T-helper 9 cell (primary cell): ENCODE data around the gene TGIF2.
"Not testable (repeated sequence)": the region's sequence is repeated elsewhere in the genome, so short reads cannot be mapped to it uniquely, and the experiment has no call there.

ENCODE experiments used
- DNase-seq: peaks from one replicate; pipeline ENCODE4 v3.0.0-alpha.2; 2020

The TGIF2 gene

GRCh38 chr20:36579996-36580545 is 6.7 kb downstream of the TGIF2 start:
- DNase-seq, result no peak

DNA sequence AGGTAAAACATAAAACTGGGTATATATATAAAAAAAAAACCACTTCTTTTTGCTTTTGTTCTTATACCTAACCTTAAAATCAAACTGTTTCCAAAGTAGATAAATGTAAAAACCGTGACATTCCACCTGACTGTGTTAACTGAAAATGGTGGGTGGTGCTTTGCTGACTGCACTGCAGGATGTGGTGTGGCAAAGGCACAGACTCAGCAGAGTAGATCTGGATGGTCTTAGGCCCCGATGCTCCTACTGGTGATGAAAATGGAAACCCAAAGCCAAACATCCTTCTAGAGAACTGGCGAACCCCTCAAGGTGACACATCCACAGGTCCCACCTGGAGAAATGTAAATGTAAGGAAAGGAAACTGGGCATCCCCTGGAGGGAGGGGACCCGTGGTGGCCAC is 8.9 kb downstream of the TGIF2 start:
- DNase-seq, result no peak

GRCh38 chr20:36582821-36583220 is 9.4 kb downstream of the TGIF2 start:
- no peak for DNase-seq

- DNase-seq, result no peak
Measured at GRCh38 chr20:36584018-36584481, 10.7 kb downstream of the TGIF2 start.

GRCh38 chr20:36585410-36586125 is 12.2 kb downstream of the TGIF2 start:
- no peak for DNase-seq

- DNase-seq, result no peak
Measured at GRCh38 chr20:36587388-36588070, 14.1 kb downstream of the TGIF2 start.

GRCh38 chr20:36591281-36591680 is 17.9 kb downstream of the TGIF2 start:
- no peak for DNase-seq

DNA sequence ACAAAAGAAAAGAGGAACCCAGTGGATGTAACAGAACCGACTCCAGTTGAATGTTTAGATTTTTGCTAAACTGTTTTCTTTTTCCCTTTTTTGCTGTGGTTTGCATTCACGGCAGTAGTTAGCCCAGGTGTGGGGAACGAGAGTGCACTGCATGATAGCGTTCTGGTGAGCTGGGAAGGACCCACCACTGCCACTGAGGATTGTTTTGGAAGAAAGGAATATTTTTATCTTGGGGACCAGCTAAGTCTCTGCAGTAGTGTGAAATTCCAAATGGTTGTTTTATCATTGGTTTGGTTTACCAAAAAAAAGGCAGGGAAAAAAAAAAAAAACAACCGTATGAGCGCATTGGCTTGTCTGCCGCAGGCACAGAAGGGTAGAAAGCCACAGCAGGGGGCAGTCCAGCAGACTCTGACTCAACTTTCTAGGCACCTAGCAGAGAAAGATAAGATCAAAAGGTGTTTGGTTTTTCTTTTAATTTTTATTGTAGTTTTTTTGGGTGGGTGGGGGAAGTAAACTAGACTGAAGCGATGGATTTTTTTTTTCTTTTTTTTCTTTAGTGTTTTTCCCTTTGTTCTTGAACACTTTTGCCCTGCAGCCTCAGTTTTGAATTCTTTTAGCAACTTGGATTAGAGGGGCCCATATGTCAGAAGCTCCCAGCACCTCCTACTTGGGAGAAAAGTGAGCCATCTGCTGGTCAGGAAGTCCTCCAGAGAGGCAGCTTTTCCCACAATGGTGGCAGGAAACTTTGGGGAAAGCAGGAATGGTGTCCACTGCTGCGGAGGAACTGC is 18.7 kb downstream of the TGIF2 start:
- peak; percentile 37 for DNase-seq

DNA sequence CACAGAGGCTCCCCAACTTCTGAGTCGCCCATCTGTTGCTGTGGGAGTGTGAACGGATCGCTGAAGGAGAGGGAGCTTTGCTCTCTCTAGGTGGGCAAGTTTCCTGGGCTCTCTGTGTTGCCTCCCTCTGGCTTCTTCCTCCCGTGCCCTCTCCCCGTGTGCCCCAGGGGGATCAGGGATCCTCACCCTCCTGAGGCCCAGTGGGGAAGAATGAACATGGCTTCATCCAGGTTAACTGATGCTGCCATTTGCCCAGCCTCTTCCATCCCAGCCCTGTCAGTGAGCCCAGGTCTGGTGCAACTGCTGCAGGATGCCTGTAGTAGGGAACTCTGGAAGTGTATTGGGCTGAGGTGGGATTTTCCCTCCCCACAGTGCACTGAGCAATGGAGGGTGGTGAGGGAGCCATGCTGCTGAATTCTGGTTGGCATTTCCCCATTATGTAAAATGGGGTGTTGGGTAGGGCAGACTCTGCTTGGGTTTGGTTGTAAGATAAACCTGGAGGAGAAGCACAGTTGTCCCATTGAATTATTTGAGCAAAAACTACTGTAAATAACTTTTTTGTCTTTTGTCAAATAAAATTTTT is 20.0 kb downstream of the TGIF2 start:
- DNase-seq, result no peak

DNA sequence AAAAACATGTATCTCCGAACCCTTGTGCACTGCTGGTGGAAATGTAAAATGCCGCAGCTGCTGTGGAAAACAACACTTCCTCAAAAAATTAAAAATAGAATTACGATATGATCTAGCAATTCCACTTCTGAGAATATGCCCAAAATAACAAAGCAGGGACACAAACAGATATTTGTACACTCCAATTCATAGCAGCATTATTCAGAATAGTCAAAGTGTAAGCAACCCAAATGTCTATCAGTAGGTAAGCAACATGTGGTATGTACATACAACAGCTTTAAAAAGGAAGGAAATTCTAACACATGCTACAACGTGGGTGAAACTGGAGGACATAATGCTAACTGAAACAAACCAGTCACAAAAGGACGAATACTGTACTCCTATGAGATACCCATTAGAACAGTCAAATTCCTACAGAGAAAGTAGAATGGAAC is 26.5 kb downstream of the TGIF2 start:
- no peak for DNase-seq

GRCh38 chr20:36601540-36601939 is 28.1 kb downstream of the TGIF2 start:
- no peak for DNase-seq

DNA sequence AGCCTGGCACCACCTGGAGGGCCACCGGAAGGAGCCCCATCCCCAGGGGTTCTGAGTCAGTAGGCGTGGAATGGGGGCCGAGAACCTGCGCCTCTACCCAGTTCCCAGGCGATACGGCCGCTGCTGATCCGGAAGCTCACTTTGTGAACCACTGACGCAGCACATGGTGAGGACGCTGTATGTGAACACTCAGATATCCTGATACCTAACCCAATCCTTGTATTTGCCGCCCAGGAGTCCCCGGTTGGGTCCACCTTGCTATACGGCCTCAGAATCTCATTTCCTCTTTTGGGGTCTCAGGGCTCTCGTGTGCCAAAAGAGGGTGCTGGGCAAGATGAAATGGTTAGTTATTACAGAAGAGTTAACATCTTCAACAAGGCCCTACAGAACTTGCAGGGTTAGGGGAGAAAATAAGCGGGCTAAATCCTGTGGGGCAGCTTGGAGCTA is 31.6 kb downstream of the TGIF2 start:
- DNase-seq, result peak; percentile 39

DNA sequence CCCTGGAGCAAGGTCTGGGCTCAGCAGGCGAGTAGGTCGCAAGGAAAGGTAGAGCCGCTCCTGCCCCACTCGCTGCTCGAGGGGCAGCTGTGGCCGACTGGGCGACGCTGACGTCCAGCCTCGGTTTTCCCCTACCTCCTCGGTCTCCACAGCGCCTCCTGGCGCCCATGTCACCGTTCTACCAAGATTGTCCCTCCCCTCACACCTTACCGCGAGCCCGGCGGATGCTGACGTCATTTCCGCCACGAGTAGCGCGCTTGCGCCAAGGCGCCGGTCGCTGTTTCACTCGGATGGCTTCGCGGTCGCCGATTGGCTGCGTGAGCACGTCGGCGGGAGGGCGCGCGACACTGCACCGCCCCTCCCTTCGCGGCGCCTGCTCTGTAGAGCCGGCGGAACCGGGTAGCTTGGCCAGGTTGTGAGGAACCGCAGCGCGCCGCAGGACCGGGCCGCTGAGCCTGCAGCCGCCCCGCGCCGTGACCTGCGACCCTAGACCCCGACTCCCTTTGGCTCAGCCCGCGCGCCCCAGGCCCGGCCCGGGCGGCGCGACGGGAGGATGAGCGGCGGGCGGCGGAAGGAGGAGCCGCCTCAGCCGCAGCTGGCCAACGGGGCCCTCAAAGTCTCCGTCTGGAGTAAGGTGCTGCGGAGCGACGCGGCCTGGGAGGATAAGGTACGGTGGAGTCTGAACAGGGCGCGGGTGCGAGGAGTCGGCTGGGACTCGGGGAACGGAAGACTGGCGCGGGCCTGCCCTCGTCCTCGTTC is 32.2 kb downstream of the TGIF2 start, which contains the start of gene RAB5IF:
Gene RAB5IF (plus strand): TSS at position 381 of the 759 bp plus-strand sequence. CDS start 173 bp downstream, at position 554.
- DNase-seq, result peak; percentile 99

DNA sequence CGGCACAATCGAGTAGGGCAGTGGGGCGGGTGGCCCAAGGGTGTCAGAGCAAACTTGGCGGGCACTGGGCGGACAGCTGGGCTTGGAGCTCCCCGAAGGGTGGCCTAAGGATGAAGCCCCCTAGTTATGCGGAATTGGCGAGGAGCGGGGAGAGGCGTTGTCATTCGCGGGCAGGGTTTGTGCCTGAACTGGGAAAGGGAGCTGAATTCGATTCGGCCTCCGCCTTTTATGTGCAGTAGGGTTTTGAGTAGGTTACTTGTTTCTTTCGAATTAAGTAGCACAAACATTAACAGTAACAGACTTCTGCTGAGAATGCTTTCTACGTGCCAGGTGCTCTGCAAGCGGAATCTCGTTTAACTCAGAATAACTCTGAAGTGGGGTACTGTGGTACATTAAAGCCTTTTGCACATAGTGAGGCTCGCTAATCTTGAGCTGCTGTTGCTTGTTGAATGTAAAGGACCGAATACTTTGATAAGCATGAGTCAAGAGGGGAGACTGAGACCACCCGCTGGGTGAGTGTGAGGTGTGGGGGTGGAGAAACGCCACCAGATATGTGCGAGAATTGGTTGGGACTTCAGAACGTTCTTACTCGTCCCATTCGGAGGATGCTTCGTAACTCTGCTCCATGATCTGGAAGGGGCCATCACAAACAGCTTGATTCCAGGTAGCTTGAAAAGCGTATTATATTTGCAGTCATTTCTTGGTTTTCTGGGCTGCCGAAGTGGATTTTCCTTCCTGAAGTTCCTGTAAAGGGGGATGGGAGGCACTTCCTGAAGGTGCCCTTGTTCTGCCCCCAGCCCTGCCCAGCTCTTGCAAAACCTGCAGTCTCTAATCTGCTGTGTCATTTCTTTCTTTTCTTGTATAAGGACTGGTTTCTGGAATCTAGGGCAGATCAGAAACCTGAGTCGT is 33.0 kb downstream of the TGIF2 start:
- DNase-seq, result no peak

DNA sequence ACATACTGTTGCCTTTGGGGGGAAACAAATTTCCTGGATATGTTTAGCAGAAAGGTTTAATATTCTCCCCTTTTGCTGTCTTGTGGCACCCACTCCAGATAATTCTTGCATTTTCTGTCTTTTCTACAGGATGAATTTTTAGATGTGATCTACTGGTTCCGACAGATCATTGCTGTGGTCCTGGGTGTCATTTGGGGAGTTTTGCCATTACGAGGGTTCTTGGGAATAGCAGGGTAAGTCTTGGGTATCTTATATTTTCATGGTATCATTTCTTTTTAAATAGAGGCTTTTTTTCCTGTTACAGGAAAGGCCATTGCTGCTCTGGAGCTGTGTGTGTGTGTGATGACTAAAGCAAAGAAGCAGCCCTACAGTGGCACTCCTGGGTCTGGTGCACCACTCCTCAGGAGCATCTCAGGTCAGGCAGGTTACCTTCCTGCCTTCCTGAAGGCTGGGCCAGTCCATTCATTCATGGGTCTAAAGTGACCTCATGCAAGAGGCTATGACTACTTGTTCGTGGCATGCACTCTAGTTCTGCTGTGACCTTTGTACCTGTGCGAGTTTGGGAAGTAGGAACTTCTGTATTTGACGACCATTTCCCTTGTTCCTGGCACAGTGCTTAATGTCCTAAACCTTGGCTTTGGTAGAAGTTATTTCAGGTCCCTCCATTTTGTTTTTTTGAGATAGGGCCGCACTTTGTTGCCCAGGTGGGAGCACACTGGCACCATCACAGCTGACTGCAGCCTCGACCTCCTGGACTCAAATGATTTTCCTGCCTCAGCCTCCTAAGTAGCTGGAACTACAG is 34.4 kb downstream of the TGIF2 start:
- no peak for DNase-seq

- not testable (repeated sequence) for DNase-seq
Measured at GRCh38 chr20:36608388-36608728, 35.0 kb downstream of the TGIF2 start.

DNA sequence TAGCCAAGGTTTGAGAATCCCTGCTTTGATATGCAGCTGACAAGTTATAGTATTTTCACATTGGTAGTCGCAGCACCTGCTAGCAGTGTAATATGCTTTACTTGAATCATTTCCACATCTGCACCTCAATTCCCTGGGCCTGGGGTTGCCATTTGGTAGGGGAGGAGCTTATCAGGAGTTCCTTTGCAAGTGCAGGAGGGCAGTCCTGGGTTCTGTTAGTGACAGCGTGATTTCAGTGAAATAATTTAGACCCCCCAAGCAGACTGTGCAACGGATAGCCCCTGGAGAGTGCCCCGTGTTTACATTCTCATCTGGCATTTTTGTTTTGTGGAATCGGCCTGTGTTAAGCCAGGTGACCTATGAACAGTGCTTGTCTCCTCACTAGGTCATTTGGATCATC is 38.2 kb downstream of the TGIF2 start:
- no peak for DNase-seq

DNA sequence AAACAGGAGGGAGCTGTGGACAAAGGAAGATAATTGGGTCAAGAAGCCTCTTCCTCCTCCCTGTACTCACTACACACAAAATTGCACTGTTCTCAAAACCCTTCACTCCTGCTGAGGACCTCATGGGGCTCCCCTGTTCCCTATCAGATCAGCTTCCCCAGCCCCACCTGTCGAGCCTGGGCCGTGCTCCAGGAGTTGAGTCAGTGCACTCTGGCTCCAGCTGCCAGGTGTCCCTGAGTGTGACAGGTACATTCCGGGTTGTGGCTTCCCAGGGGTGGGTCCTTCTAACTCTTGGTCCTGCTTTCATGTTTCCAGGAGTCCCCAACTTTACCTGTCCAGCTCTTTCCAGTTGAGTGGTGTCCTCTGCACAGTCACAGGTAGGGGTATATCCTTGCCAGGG is 40.6 kb downstream of the TGIF2 start:
- no peak for DNase-seq

DNA sequence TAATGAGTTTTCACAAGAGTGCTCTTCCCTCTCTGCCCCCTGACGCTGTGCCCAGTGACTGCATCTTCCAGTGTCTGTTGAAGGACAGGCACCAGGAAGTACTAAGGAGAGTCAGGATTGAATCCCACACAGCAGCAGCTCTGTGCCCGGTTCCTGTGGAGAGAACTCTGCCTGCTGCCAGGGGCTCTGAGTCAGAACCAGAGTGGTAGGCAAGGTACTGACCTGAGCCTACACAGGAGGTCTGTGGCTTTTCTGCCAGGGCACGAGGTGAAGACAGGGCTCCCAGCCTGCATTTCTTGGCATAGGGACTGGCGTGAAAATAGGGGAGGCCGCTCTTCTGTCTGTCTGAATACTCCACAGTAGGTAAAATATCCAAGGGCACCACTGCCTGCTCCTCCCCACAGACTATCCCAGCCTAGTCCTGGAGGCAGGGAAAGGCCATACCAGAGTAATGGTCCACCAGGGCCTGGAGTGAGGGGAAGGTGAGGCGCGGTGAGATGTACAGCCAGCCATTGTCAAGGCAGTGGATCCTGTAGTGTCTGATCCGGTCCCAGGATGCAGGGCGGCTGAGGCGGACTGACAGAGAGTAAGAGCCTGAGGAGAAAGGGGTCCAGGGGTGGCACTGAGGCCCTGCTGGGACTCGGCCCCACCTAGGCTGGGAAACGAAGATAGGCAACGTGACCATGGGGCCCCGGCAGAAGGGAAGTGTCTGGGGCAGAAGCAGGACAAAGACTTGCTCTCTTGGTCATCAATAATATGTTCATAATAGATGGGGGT is 41.6 kb downstream of the TGIF2 start:
- DNase-seq, result no peak
